Nephron progenitor cell (in vitro differentiated cells): Measurements from ENCODE around the gene GPR183.

ENCODE experiments used
- DNase-seq: peaks from one replicate; pipeline ENCODE4 v3.0.0; 2021
- H3K27ac Mint-ChIP-seq: 2 replicates; pipeline ENCODE4 v1.8.0; 2021; ENCODE audit warnings: mild to moderate bottlenecking, moderate library complexity, mixed read lengths
- H3K27me3 Mint-ChIP-seq: 2 replicates; pipeline ENCODE4 v1.8.0; 2021; ENCODE audit warnings: mild to moderate bottlenecking, low read depth, mixed read lengths; ENCODE audit not compliant: poor library complexity
- H3K36me3 Mint-ChIP-seq: 2 replicates; pipeline ENCODE4 v1.8.0; 2021; ENCODE audit warnings: low read depth, mixed read lengths
- H3K4me1 Mint-ChIP-seq: 2 replicates; pipeline ENCODE4 v1.8.0; 2021; ENCODE audit warnings: mixed read lengths
- H3K4me3 Mint-ChIP-seq: 2 replicates; pipeline ENCODE4 v1.8.0; 2021; ENCODE audit warnings: mild to moderate bottlenecking, moderate library complexity, mixed read lengths
- H3K9me3 Mint-ChIP-seq: 2 replicates; pipeline ENCODE4 v1.8.0; 2021; ENCODE audit warnings: mild to moderate bottlenecking, moderate library complexity, mixed read lengths
- TF ChIP-seq, protein P1 (sequence below): fragments of 200-600 bp; sonication (generic); IDR thresholded peaks from 2 replicates; pipeline ENCODE4 v1.5.0; 2021; ENCODE audit warnings: antibody characterized with exemption

GPR183 gene

DNA sequence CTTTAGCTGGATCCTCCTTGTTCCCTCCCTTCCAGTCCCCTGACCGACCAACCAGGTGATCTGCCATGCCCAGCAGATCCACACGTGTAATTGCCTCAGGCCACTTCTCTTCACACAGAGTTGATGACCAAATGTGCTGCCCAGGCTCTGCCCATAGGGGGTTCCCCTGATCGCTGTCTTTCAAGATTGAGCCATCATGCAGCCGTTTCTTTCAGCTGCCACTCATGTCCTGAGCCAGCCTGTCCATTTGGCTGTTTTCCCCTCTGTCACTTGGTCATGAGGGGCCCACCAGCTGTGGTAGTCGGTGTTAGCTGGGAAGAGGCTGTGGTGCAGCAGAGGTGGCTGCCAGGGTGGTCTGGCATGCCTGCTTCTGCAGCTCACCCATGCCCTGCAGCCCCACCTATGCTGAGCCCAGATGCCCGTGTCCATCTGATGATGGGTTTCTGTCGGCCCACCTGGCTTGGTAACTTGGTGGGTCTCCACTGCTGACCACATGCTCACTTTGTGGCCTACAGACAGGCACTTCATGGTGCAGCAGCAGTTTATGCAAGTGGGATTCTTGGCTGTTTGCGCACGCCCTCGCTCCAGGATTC lies 35.6 kb upstream of the GPR183 start:
- no peak for DNase-seq
- no peaks in the 10 kb centered on the region for H3K9me3 Mint-ChIP-seq
- peaks cover 83% of the 10 kb centered on the region for H3K36me3 Mint-ChIP-seq
- H3K4me3 Mint-ChIP-seq: no peak overlapping the region
- H3K4me1 Mint-ChIP-seq: peaks cover 37% of the 10 kb centered on the region
- TF ChIP-seq, protein P1, sequence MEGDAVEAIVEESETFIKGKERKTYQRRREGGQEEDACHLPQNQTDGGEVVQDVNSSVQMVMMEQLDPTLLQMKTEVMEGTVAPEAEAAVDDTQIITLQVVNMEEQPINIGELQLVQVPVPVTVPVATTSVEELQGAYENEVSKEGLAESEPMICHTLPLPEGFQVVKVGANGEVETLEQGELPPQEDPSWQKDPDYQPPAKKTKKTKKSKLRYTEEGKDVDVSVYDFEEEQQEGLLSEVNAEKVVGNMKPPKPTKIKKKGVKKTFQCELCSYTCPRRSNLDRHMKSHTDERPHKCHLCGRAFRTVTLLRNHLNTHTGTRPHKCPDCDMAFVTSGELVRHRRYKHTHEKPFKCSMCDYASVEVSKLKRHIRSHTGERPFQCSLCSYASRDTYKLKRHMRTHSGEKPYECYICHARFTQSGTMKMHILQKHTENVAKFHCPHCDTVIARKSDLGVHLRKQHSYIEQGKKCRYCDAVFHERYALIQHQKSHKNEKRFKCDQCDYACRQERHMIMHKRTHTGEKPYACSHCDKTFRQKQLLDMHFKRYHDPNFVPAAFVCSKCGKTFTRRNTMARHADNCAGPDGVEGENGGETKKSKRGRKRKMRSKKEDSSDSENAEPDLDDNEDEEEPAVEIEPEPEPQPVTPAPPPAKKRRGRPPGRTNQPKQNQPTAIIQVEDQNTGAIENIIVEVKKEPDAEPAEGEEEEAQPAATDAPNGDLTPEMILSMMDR: no peak
- H3K27ac Mint-ChIP-seq: no peak overlapping the region
- H3K27me3 Mint-ChIP-seq: peaks cover 6% of the 10 kb centered on the region

DNA sequence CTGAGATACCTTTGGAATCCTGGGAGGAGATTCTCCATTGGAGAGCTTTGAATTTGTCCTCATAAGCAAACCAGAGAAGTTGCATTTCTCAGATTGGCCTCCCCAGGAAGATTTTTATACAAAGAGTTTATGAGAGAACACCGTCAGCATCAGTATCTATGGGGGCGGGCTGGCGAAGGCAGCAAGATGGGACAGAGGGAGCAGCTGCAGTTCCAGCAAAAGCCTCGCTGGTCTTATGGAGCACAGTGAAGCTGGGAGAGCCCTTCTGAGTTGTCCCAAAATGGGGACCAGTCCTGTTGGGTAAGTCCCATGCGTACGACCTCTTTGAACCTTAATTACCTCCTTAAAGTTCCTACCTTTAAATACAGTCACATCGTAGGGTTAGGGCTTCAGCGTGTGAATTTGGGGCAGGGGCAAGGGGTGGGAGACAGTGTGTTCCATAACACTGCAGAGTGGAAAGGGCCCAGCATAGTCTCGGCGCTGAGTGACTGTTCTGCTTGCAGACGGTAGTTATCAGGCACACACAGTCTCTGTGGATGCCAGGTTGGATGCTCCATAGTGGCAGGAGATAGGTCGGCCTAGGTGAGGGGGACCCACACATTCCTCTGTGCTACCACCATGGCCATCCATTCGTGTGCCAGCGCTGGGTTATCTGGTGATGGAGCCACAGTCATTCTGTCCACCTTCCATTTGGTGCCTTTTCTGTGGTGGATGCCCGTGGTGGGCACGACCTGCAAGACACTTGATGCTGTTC lies 34.9 kb upstream of the GPR183 start:
- no peak for DNase-seq
- no peak overlapping the region for H3K4me3 Mint-ChIP-seq
- H3K9me3 Mint-ChIP-seq: no peaks in the 10 kb centered on the region
- H3K27me3 Mint-ChIP-seq: peaks cover 6% of the 10 kb centered on the region
- H3K36me3 Mint-ChIP-seq: peaks cover 80% of the 10 kb centered on the region
- H3K27ac Mint-ChIP-seq: no peak overlapping the region
- TF ChIP-seq, protein P1: no peak
- H3K4me1 Mint-ChIP-seq: peaks cover 35% of the 10 kb centered on the region

DNA sequence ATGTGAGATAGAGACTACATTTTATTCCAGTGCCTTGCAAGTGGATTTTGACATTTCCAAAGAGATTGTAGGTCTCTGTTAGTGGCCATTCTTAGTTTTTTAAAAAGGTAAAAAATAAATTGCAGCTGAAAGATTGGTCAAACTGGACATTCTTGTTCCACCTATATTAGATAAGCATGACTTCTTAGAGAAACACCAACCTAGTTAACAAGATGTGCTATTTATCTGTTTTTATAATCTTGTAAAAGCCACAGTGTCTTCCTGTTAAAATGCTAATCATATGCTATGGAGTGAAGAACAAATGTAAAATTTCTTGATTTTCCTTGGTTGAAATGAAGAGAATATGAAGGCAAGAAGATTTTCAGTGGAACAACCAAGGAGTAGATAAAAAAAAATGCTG lies 33.4 kb upstream of the GPR183 start:
- no peak overlapping the region for H3K4me3 Mint-ChIP-seq

DNA sequence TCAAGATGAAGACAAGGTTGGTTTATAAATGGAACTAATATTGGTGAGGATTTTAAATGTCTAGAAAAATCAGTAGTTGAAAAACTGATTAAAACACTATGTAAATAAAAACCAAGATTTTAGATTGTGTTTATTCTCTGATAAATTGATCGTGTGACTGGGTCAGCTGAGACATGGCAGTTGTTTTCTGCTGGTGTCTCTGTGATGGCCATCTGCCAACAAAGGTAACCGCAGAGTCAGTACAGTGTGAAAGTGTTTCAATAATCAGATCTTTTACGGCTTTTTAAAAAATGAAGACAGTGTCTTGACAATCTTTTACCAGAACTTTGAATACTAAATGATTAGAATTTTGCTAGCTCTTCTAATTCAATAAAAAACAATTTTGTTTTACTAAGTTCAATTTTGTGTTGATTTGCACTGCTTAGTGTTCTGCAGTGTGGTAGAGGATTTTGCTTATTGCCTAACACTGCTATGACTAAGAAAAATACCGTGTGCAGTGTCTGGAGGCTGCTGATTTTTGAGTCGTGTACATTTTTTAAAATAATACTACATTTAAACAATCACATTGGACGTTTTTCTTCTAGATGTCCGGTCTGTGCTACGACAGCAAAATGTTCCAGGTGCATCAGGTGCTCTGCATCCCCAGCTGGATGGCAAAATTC lies 32.7 kb upstream of the GPR183 start:
- Mint-ChIP-seq H3K4me1 (peaks cover 38% of the 10 kb centered on the region), H3K27ac (no peak overlapping the region)
- DNase-seq: no peak

More for the DNA sequence above, 33.4 kb upstream of the GPR183 start:
- Mint-ChIP-seq H3K27ac (no peak overlapping the region), H3K36me3 (peaks cover 65% of the 10 kb centered on the region), H3K4me1 (peaks cover 36% of the 10 kb centered on the region), H3K9me3 (no peaks in the 10 kb centered on the region), H3K27me3 (peaks cover under 1% of the 10 kb centered on the region)
- no peak for DNase-seq
- TF ChIP-seq, protein P1: no peak

DNA sequence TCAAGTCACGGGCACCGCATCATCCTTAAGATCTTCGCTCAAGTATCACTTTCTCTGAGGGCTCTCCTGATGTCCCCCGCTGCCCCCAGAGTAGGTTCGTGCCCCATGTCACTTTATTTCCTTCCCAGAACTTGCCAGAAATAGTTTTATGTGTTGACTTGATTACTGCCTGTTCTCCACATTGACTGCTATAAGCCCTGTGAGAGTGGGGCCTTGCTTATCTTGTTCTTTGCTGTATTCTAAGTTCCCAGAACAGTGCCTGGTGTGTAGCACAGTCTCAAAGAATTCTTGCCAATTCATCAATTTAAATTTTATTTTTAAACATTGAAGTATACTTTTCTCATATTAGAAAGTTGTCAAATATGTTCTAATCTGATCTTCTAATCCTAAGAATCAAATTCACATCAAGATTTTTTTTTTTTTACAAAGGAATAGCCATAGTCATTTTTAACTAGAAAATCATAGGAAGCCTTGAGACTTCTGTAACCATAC lies 32.1 kb upstream of the GPR183 start:
- no peak for DNase-seq
- TF ChIP-seq, protein P1: no peak
- Mint-ChIP-seq H3K36me3 (peaks cover 52% of the 10 kb centered on the region), H3K9me3 (no peaks in the 10 kb centered on the region), H3K4me3 (no peak overlapping the region), H3K4me1 (peaks cover 35% of the 10 kb centered on the region), H3K27me3 (no peaks in the 10 kb centered on the region), H3K27ac (no peak overlapping the region)

More for the DNA sequence above, 32.7 kb upstream of the GPR183 start:
- Mint-ChIP-seq H3K27me3 (no peaks in the 10 kb centered on the region), H3K4me3 (no peak overlapping the region), H3K36me3 (peaks cover 58% of the 10 kb centered on the region), H3K9me3 (no peaks in the 10 kb centered on the region)
- TF ChIP-seq, protein P1: no peak
